DND-41 (cell line): ENCODE data around the gene LYPLAL1.

ENCODE experiments used
- EZH2 ChIP-seq: IDR thresholded peaks from 3 replicates; pipeline ENCODE4 v1.6.1; 2012; ENCODE audit warnings: borderline replicate concordance, low read depth, mild to moderate bottlenecking, moderate library complexity, low read length, inconsistent platforms; ENCODE audit not compliant: severe bottlenecking
- TF ChIP-seq, protein P1 (sequence below): IDR thresholded peaks from 2 replicates; pipeline ENCODE4 v1.5.1; 2012; ENCODE audit warnings: borderline replicate concordance, low read length, moderate library complexity, mild to moderate bottlenecking; ENCODE audit not compliant: poor library complexity, severe bottlenecking; ENCODE audit errors: extremely low read depth

DNA sequence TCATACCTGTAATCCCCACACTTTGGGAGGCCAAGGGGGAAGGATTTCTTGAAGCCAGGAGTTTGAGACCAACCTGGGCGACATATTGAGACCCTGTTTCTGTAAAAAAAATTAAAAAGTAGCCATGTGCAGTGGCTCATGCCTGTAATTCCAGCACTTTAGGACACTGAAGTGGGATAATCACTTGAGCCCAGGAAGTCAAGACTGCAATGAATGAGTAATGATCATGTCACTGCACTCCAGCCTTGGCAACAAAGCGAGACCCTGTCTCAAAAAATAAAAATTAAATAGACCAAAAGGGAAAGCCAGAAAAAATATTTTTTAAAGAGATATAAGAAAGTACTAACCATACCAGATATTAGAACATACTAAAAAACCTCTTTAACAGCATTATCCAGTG is 44.7 kb upstream of the LYPLAL1 start:
- TF ChIP-seq, protein P1, sequence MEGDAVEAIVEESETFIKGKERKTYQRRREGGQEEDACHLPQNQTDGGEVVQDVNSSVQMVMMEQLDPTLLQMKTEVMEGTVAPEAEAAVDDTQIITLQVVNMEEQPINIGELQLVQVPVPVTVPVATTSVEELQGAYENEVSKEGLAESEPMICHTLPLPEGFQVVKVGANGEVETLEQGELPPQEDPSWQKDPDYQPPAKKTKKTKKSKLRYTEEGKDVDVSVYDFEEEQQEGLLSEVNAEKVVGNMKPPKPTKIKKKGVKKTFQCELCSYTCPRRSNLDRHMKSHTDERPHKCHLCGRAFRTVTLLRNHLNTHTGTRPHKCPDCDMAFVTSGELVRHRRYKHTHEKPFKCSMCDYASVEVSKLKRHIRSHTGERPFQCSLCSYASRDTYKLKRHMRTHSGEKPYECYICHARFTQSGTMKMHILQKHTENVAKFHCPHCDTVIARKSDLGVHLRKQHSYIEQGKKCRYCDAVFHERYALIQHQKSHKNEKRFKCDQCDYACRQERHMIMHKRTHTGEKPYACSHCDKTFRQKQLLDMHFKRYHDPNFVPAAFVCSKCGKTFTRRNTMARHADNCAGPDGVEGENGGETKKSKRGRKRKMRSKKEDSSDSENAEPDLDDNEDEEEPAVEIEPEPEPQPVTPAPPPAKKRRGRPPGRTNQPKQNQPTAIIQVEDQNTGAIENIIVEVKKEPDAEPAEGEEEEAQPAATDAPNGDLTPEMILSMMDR, result no peak
- TF ChIP-seq EZH2, result no peak
